Measurements from ENCODE around the gene LCE5A. TPM values are rescaled to one million over a fixed set of nuclear protein-coding genes. Genes with fewer than 3 reads are reported as not detected.

LCE5A gene
- total RNA-seq, 1 donor from 2014 or later = not detected

- Mint-ChIP-seq H3K4me3 (ENCODE audit: unreplicated experiment) (no peak overlapping the region), H3K27ac (ENCODE audit: unreplicated experiment) (no peak overlapping the region), H3K36me3 (ENCODE audit: unreplicated experiment) (no peaks in the 10 kb centered on the region), H3K27me3 (ENCODE audit: unreplicated experiment) (no peaks in the 10 kb centered on the region), H3K4me1 (ENCODE audit: unreplicated experiment) (no peaks in the 10 kb centered on the region), H3K9me3 (ENCODE audit: unreplicated experiment) (peaks cover 13% of the 10 kb centered on the region)
- TF ChIP-seq, protein P1, sequence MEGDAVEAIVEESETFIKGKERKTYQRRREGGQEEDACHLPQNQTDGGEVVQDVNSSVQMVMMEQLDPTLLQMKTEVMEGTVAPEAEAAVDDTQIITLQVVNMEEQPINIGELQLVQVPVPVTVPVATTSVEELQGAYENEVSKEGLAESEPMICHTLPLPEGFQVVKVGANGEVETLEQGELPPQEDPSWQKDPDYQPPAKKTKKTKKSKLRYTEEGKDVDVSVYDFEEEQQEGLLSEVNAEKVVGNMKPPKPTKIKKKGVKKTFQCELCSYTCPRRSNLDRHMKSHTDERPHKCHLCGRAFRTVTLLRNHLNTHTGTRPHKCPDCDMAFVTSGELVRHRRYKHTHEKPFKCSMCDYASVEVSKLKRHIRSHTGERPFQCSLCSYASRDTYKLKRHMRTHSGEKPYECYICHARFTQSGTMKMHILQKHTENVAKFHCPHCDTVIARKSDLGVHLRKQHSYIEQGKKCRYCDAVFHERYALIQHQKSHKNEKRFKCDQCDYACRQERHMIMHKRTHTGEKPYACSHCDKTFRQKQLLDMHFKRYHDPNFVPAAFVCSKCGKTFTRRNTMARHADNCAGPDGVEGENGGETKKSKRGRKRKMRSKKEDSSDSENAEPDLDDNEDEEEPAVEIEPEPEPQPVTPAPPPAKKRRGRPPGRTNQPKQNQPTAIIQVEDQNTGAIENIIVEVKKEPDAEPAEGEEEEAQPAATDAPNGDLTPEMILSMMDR (IDR thresholded peaks at IDR 0.05) = no peak
- no peak for DNase-seq (ENCODE audit: extremely low spot score, unreplicated experiment)
Measured at GRCh38 chr1:152516082-152516481, 5.5 kb downstream of the LCE5A start.

DNA sequence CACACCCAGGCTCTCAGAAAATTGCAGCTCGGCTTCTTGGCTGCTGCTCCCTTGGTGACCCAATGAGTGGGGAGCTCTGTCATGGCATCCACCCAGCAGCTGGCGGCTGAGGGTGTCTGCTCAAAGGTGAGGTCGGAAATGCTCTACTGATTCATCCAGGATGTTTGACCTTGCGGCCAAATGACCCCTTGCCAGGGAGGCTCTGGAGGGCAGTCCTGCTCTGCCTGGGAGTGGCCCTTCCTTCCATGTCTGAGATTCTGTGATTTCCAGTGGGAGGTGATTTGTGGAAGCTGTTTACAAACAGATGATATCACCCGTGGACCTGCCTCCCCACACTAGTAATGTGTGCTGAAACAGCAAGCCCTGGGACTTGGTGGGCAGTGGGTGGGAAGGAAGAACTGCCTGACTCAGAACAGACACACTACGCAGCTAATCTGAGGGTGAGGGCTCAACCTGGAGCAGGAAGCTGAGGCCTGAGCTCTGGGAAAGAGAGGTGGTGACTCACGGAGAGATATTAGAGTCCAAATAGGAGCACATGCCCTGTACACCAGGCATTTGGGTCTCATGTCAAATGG, 6.7 kb downstream of the LCE5A start:
- DNase-seq (ENCODE audit: extremely low spot score, unreplicated experiment) = no peak
- no peak overlapping the region for H3K27ac Mint-ChIP-seq (ENCODE audit: unreplicated experiment)
- H3K27me3 Mint-ChIP-seq (ENCODE audit: unreplicated experiment) = no peaks in the 10 kb centered on the region
- TF ChIP-seq, protein P1 (IDR thresholded peaks at IDR 0.05) = no peak
- H3K4me3 Mint-ChIP-seq (ENCODE audit: unreplicated experiment) = no peak overlapping the region
- H3K36me3 Mint-ChIP-seq (ENCODE audit: unreplicated experiment) = no peaks in the 10 kb centered on the region
- H3K9me3 Mint-ChIP-seq (ENCODE audit: unreplicated experiment) = peaks cover 14% of the 10 kb centered on the region
- no peaks in the 10 kb centered on the region for H3K4me1 Mint-ChIP-seq (ENCODE audit: unreplicated experiment)

GRCh38 chr1:152519851-152520250, 9.2 kb downstream of the LCE5A start:
- Mint-ChIP-seq H3K27me3 (ENCODE audit: unreplicated experiment) (no peaks in the 10 kb centered on the region), H3K9me3 (ENCODE audit: unreplicated experiment) (peaks cover 23% of the 10 kb centered on the region), H3K4me1 (ENCODE audit: unreplicated experiment) (no peaks in the 10 kb centered on the region), H3K36me3 (ENCODE audit: unreplicated experiment) (no peaks in the 10 kb centered on the region), H3K4me3 (ENCODE audit: unreplicated experiment) (no peak overlapping the region), H3K27ac (ENCODE audit: unreplicated experiment) (no peak overlapping the region)
- TF ChIP-seq, protein P1 (IDR thresholded peaks at IDR 0.05) = no peak
- DNase-seq (ENCODE audit: extremely low spot score, unreplicated experiment) = no peak

DNA sequence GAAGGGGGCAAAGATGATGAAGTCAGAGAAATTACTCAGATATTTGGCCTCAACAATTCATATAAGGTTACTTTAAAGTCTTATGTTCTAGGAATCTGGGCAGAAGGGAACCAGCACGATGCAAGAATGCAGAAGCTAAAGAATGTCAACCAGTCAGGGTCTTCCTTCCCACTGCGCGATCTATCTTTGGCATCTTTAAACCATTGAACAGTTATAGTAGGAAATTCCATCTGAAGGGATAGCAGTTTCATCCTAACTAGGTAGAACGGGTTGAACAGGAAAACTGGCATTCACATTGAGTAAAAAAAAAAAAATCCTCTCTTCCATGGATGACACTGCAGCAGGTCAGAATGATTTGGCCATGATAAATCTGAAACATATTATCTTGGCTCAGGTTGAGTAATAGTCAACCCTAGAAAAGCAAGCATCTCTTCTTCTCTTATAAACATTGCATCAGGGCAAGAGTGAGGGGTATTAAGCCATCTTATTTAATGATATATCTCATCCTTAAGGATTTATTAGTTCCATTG, 10.0 kb downstream of the LCE5A start:
- H3K36me3 Mint-ChIP-seq (ENCODE audit: unreplicated experiment) = no peaks in the 10 kb centered on the region

GRCh38 chr1:152525080-152525641, 14.6 kb downstream of the LCE5A start:
- no peak overlapping the region for H3K4me3 Mint-ChIP-seq (ENCODE audit: unreplicated experiment)
- DNase-seq (ENCODE audit: extremely low spot score, unreplicated experiment) = no peak
- peaks cover 41% of the 10 kb centered on the region for H3K9me3 Mint-ChIP-seq (ENCODE audit: unreplicated experiment)
- TF ChIP-seq, protein P1 (IDR thresholded peaks at IDR 0.05) = no peak
- H3K27me3 Mint-ChIP-seq (ENCODE audit: unreplicated experiment) = no peaks in the 10 kb centered on the region
- H3K27ac Mint-ChIP-seq (ENCODE audit: unreplicated experiment) = no peak overlapping the region
- no peaks in the 10 kb centered on the region for H3K36me3 Mint-ChIP-seq (ENCODE audit: unreplicated experiment)
- H3K4me1 Mint-ChIP-seq (ENCODE audit: unreplicated experiment) = no peaks in the 10 kb centered on the region

More for the DNA sequence above, 10.0 kb downstream of the LCE5A start:
- DNase-seq (ENCODE audit: extremely low spot score, unreplicated experiment) = no peak
- Mint-ChIP-seq H3K4me3 (ENCODE audit: unreplicated experiment) (no peak overlapping the region), H3K4me1 (ENCODE audit: unreplicated experiment) (no peaks in the 10 kb centered on the region), H3K9me3 (ENCODE audit: unreplicated experiment) (peaks cover 23% of the 10 kb centered on the region), H3K27me3 (ENCODE audit: unreplicated experiment) (no peaks in the 10 kb centered on the region), H3K27ac (ENCODE audit: unreplicated experiment) (no peak overlapping the region)
- TF ChIP-seq, protein P1 (IDR thresholded peaks at IDR 0.05) = no peak

All from osteocyte (in vitro differentiated cells).